ENCODE data around the gene LRRC27.

LRRC27 gene

GRCh38 chr10:132415255-132415654 lies 83.3 kb downstream of the LRRC27 start:
- TF ChIP-seq GATA1 (IDR thresholded peaks at IDR 0.05; ENCODE audit: low read depth, low read length) (no peak), POLR2A (IDR thresholded peaks at IDR 0.05; ENCODE audit: low read length) (no peak)
- DNase-seq = no peak

- DNase-seq = no peak
- no peak for TF ChIP-seq GATA1 (IDR thresholded peaks at IDR 0.05; ENCODE audit: low read depth, low read length)
- no peak for TF ChIP-seq POLR2A (IDR thresholded peaks at IDR 0.05; ENCODE audit: low read length)
These were observed 84.0 kb downstream of the LRRC27 start for GRCh38 chr10:132415956-132416355.

- DNase-seq = no peak
- TF ChIP-seq POLR2A (IDR thresholded peaks at IDR 0.05; ENCODE audit: low read length) (no peak), GATA1 (IDR thresholded peaks at IDR 0.05; ENCODE audit: low read depth, low read length) (no peak)
These were observed 84.7 kb downstream of the LRRC27 start for GRCh38 chr10:132416566-132417256.

- TF ChIP-seq POLR2A (IDR thresholded peaks at IDR 0.05; ENCODE audit: low read length) (no peak), GATA1 (IDR thresholded peaks at IDR 0.05; ENCODE audit: low read depth, low read length) (no peak)
- no peak for DNase-seq
These were observed 85.4 kb downstream of the LRRC27 start for GRCh38 chr10:132417257-132417910.

GRCh38 chr10:132417957-132418441 lies 86.0 kb downstream of the LRRC27 start:
- TF ChIP-seq POLR2A (IDR thresholded peaks at IDR 0.05; ENCODE audit: low read length) (no peak), GATA1 (IDR thresholded peaks at IDR 0.05; ENCODE audit: low read depth, low read length) (no peak)
- no peak for DNase-seq

GRCh38 chr10:132418527-132419416 lies 86.8 kb downstream of the LRRC27 start:
- TF ChIP-seq POLR2A (IDR thresholded peaks at IDR 0.05; ENCODE audit: low read length) (no peak), GATA1 (IDR thresholded peaks at IDR 0.05; ENCODE audit: low read depth, low read length) (no peak)
- DNase-seq = no peak

GRCh38 chr10:132419538-132420468 lies 87.8 kb downstream of the LRRC27 start:
- DNase-seq = no peak
- no peak for TF ChIP-seq POLR2A (IDR thresholded peaks at IDR 0.05; ENCODE audit: low read length)
- no peak for TF ChIP-seq GATA1 (IDR thresholded peaks at IDR 0.05; ENCODE audit: low read depth, low read length)

GRCh38 chr10:132420469-132420980 lies 88.5 kb downstream of the LRRC27 start:
- no peak for DNase-seq
- no peak for TF ChIP-seq POLR2A (IDR thresholded peaks at IDR 0.05; ENCODE audit: low read length)
- TF ChIP-seq GATA1 (IDR thresholded peaks at IDR 0.05; ENCODE audit: low read depth, low read length) = no peak

GRCh38 chr10:132420981-132421846 lies 89.2 kb downstream of the LRRC27 start:
- peak; percentile 65 to 71 for DNase-seq
- TF ChIP-seq POLR2A (IDR thresholded peaks at IDR 0.05; ENCODE audit: low read length) (no peak), GATA1 (IDR thresholded peaks at IDR 0.05; ENCODE audit: low read depth, low read length) (no peak)

- no peak for DNase-seq
- TF ChIP-seq GATA1 (IDR thresholded peaks at IDR 0.05; ENCODE audit: low read depth, low read length) (no peak), POLR2A (IDR thresholded peaks at IDR 0.05; ENCODE audit: low read length) (no peak)
These were observed 90.1 kb downstream of the LRRC27 start for GRCh38 chr10:132421847-132422751.

Measured in erythroblast (primary cell).